ENCODE measurements around the gene ID3.

The ID3 gene

DNA sequence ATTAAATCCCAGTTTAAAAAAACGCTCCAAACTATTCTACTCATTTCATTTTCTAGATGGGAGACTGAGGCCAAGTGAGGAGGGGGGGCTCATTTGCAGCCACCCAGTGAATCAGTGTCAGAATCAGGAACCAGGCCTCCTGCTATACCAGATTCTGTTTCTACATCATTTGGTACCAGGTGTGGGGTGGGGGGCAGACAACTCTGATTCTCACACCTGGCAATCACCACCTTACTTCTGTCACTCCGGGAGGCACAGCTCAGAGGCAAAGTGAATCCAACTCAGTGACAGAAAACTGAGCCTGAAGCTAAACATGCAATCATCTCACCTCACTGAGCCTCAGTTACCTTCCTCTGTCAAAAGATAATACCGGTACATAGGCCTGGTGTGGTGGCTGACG is 23.5 kb upstream of the ID3 start:
- Histone ChIP-seq H3K36me3 (ENCODE audit: control insufficient read depth, low read depth, low read length) (no peaks in the 10 kb centered on the region), H3K4me3 (ENCODE audit: low read length) (no peak overlapping the region), H3K27ac (ENCODE audit: low read length) (no peak overlapping the region), H3K4me1 (ENCODE audit: control insufficient read depth, low read depth, low read length) (no peaks in the 10 kb centered on the region), H3K27me3 (ENCODE audit: control insufficient read depth, insufficient read depth, low read length) (no peaks in the 10 kb centered on the region), H3K9ac (ENCODE audit: low read length) (no peak overlapping the region), H3K9me3 (ENCODE audit: control insufficient read depth, low read depth, low read length) (no peaks in the 10 kb centered on the region)

DNA sequence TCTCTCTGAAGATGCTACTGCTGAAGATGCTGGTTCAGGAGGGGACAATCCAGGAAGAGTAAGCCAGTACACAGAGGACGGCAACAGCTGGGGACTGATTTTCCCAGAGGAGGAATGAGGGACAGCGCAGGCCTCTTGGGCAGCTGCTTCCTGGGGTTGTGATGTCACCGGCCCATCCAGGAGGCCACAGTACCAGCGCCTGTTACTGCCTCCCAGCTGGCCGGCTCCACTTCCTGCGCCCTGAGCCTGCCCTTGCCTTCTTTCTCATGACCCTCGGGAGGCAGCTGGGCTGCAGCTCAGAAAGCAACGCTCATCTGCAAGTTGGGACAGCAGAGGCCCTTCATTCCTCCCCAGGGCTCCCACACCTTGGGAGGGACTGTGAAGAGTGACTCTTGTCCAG is 21.9 kb upstream of the ID3 start:
- no peaks in the 10 kb centered on the region for H3K27me3 ChIP-seq (ENCODE audit: control insufficient read depth, insufficient read depth, low read length)
- H3K36me3 ChIP-seq (ENCODE audit: control insufficient read depth, low read depth, low read length), result no peaks in the 10 kb centered on the region
- H3K4me3 ChIP-seq (ENCODE audit: low read length), result no peak overlapping the region
- H3K9me3 ChIP-seq (ENCODE audit: control insufficient read depth, low read depth, low read length), result no peaks in the 10 kb centered on the region
- H3K9ac ChIP-seq (ENCODE audit: low read length), result no peak overlapping the region
- peaks cover 5% of the 10 kb centered on the region for H3K4me1 ChIP-seq (ENCODE audit: control insufficient read depth, low read depth, low read length)
- no peak overlapping the region for H3K27ac ChIP-seq (ENCODE audit: low read length)

DNA sequence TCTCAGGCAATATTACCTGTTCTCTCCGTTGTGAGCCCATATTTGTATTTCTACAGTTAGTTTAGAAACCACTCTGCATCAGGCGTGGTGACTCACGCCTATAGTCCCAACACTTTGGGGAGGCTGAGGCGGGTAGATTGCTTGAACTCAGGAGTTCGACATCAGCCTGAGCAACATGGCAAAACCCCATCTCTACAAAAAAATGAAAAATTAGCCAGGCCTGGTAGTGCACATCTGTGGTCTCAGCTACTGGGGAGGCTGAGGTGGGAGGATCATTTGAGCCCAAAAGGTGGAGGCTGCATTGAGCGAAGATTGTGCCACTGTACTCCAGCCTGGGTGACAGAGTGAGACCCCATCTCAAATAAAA is 19.7 kb upstream of the ID3 start:
- Histone ChIP-seq H3K36me3 (ENCODE audit: control insufficient read depth, low read depth, low read length) (no peaks in the 10 kb centered on the region), H3K27me3 (ENCODE audit: control insufficient read depth, insufficient read depth, low read length) (no peaks in the 10 kb centered on the region), H3K27ac (ENCODE audit: low read length) (no peak overlapping the region), H3K4me1 (ENCODE audit: control insufficient read depth, low read depth, low read length) (peaks cover 5% of the 10 kb centered on the region), H3K9ac (ENCODE audit: low read length) (no peak overlapping the region), H3K9me3 (ENCODE audit: control insufficient read depth, low read depth, low read length) (no peaks in the 10 kb centered on the region), H3K4me3 (ENCODE audit: low read length) (no peak overlapping the region)

DNA sequence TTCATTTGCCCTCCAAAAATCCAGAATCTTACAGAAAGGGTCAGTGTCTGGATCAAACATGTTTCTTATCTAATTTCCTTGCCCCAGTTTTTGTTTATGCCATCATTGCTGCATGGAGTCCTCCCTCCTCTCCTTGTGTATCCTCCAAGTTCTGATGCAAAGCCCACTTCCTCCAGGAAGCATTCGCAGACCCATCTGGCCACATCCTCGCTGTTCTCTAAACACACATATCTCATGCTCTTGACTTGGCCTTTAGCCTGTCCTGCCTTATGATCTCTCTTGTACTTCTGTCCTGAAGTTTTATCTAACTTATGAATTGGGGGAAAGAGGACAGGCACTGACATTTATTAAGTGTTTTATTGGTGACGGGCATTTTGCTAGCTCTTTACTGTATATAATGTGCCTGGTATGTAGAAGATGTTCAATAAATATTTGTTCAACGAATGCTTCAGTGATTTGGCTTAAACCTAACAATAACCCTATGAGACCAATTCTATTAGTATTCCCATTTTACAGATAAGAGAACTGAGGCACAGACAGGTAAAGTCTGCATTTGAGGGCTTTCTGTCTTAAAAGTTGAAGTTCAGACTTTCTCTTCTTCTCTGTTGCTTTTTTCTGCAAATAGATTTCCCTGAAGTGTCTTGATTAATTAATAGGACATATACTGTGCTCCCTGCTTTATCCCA is 19.2 kb upstream of the ID3 start:
- H3K4me1 ChIP-seq (ENCODE audit: control insufficient read depth, low read depth, low read length), result peaks cover 5% of the 10 kb centered on the region
- no peak overlapping the region for H3K9ac ChIP-seq (ENCODE audit: low read length)
- H3K36me3 ChIP-seq (ENCODE audit: control insufficient read depth, low read depth, low read length), result no peaks in the 10 kb centered on the region
- no peak overlapping the region for H3K27ac ChIP-seq (ENCODE audit: low read length)
- no peaks in the 10 kb centered on the region for H3K9me3 ChIP-seq (ENCODE audit: control insufficient read depth, low read depth, low read length)
- H3K27me3 ChIP-seq (ENCODE audit: control insufficient read depth, insufficient read depth, low read length), result no peaks in the 10 kb centered on the region
- H3K4me3 ChIP-seq (ENCODE audit: low read length), result no peak overlapping the region

DNA sequence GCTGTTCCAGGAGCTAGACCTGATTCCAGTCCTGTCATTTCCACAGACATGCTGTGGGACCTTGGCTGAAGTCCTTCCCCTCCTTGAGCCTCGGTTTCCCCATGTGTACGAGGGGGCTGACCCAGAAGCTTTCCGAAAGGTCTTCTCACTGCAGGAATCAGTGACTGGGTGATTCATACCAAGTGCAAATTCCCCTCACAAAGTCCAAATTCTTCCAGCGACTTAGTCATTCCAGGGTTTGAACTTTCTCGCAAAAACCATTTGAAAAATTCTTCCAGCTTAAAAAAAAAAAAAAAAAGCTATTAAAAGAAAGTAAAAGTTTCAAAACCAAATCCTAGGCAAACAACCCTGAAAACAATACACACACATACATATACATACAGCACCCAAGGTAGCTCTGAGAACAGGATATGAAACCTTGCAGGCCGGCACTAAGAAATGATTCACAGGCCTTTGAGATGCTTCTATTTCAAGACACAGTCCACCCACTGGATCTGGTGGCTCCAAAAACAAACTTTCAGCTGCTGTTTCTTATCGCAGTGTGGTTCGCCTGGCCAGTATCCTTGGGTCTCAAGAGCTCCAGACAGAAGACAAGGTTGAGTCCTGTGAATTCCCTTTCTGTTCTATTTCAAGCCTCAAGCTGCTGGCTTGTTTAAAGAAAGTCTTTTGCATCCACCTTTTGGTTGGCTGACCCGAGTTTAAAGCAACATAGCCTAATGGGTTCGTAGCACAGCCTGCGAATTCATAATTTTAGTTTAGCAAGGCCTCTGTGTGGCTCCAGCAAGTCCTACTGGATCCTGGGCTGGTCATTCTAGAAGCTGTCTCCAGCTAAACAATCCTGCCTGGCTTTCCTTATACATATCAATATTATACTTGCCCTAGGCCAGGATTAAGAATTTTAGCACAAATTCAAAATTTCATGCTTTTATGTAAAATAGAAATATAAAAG is 18.0 kb upstream of the ID3 start:
- H3K9me3 ChIP-seq (ENCODE audit: control insufficient read depth, low read depth, low read length), result no peaks in the 10 kb centered on the region
- H3K27me3 ChIP-seq (ENCODE audit: control insufficient read depth, insufficient read depth, low read length), result no peaks in the 10 kb centered on the region
- no peak overlapping the region for H3K4me3 ChIP-seq (ENCODE audit: low read length)
- peaks cover 5% of the 10 kb centered on the region for H3K4me1 ChIP-seq (ENCODE audit: control insufficient read depth, low read depth, low read length)
- no peak overlapping the region for H3K27ac ChIP-seq (ENCODE audit: low read length)
- no peaks in the 10 kb centered on the region for H3K36me3 ChIP-seq (ENCODE audit: control insufficient read depth, low read depth, low read length)
- H3K9ac ChIP-seq (ENCODE audit: low read length), result no peak overlapping the region

DNA sequence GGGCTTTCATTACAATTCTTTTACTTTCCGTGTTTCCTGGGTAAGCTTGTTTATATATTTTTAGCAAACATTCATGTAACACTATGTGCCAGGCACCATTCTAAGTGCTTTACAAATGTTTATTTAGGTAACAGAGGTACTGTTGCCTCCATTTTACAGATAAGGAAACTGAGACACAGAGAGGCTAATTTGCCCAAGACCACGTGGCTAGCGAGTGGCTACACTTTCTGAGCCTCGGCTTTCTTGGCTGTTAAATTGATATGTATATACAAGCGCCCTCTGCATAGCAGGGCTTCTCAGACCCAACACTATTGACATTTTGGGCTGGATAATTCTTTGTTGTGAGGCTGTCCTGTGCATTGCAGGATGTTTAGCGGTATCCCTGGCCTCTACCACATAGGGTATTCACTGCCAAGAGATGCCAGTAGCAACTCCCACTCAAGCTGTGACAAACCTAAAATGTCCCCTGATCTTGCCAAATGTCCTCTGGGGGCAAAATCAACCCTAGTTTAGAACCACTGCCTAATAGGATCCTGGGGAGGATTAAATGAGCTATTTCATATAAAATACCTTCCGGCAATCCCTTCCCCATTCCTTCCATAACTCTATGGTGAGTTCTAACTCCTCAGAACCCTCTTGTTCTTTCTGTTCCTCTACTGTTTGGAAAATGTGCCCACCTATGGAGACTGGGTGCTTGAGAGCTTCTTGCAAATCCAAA is 17.2 kb upstream of the ID3 start:
- Histone ChIP-seq H3K4me3 (ENCODE audit: low read length) (no peak overlapping the region), H3K27ac (ENCODE audit: low read length) (no peak overlapping the region), H3K9ac (ENCODE audit: low read length) (no peak overlapping the region)

DNA sequence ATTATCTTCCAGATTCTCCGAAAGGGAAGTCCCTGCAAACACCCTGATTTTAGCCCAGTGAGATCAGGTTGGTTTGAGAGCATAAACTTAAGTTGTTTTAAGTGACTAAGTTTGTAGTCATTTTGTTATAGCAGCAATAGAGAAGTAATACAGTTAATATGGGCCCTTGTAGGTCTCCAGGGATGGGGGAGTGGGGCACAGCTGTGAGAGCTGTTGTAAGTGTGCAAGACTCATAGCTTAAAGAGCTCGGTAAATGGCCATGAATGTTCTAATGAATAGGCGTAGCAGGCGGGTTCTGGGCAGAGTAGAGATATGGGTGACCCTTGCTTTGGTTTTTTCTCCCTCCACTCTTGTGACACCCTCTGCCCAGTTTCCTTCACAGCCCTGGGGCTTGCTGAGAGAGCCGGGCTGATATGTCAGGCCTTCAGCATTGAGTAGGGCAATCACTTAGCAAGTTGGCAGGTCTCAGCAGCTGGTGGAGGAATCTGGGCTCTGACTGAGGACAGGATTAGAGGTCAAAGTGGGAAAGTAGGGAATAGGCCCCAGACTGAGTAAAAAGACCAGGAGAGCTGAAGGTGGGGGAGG is 16.0 kb upstream of the ID3 start:
- Histone ChIP-seq H3K27ac (ENCODE audit: low read length) (no peak overlapping the region), H3K9me3 (ENCODE audit: control insufficient read depth, low read depth, low read length) (no peaks in the 10 kb centered on the region), H3K36me3 (ENCODE audit: control insufficient read depth, low read depth, low read length) (no peaks in the 10 kb centered on the region), H3K27me3 (ENCODE audit: control insufficient read depth, insufficient read depth, low read length) (no peaks in the 10 kb centered on the region), H3K9ac (ENCODE audit: low read length) (no peak overlapping the region), H3K4me3 (ENCODE audit: low read length) (no peak overlapping the region), H3K4me1 (ENCODE audit: control insufficient read depth, low read depth, low read length) (peaks cover 5% of the 10 kb centered on the region)

More for the DNA sequence above, 17.2 kb upstream of the ID3 start:
- Histone ChIP-seq H3K4me1 (ENCODE audit: control insufficient read depth, low read depth, low read length) (peaks cover 5% of the 10 kb centered on the region), H3K9me3 (ENCODE audit: control insufficient read depth, low read depth, low read length) (no peaks in the 10 kb centered on the region), H3K36me3 (ENCODE audit: control insufficient read depth, low read depth, low read length) (no peaks in the 10 kb centered on the region), H3K27me3 (ENCODE audit: control insufficient read depth, insufficient read depth, low read length) (no peaks in the 10 kb centered on the region)

DNA sequence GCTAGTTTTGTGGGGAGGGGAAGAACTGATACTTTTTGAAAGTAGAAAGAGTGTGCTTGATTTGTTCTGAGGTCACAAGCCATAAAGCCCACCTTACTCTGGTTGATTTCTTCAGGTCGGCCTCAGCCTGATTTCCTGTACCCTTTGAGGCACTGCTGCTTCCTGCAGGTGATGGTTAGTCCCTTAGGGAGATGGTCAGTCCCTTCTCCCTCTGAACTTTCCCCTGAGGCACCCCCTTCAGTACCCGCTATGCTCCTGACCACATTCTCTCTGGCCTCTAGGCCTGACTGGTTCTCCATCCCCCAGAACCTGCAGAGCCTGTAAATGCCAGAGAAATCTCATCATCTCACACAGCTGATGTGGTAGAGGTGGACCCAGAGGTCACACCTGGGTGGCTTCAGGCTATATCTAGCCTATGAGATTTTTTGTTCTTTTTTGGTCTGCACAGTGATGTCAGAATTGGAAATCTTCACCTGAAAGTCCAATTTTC is 15.0 kb upstream of the ID3 start:
- Histone ChIP-seq H3K36me3 (ENCODE audit: control insufficient read depth, low read depth, low read length) (no peaks in the 10 kb centered on the region), H3K4me3 (ENCODE audit: low read length) (no peak overlapping the region), H3K9me3 (ENCODE audit: control insufficient read depth, low read depth, low read length) (no peaks in the 10 kb centered on the region), H3K4me1 (ENCODE audit: control insufficient read depth, low read depth, low read length) (peaks cover 8% of the 10 kb centered on the region), H3K27me3 (ENCODE audit: control insufficient read depth, insufficient read depth, low read length) (no peaks in the 10 kb centered on the region), H3K9ac (ENCODE audit: low read length) (no peak overlapping the region), H3K27ac (ENCODE audit: low read length) (no peak overlapping the region)

DNA sequence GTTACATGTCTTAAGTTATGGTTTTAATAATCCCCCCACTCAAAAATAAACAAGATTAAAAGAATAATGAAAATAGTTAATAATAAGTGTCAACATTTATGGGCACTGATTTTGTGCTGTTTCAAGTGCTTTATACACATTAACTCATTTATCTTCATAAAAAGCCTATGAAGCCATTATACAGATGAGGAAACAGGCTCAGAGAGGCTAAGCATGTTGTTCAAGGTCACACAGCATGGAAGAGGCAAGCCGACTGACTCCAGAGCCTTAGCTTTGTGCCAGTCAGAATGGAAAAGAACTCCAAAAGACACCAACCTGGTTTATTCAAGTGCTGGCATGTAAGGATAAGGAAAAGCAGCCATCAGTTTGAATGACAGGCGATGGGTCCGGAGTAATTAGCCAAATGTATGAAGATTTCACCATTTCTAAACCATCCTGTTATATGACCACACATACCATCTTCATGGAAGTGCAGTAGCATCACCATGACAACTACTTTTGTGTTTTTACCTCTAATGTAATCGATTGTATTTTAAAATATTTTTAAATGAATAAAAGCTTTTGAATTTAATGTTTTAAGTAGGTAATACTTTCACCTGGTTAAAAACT is 14.4 kb upstream of the ID3 start:
- Histone ChIP-seq H3K36me3 (ENCODE audit: control insufficient read depth, low read depth, low read length) (no peaks in the 10 kb centered on the region), H3K9me3 (ENCODE audit: control insufficient read depth, low read depth, low read length) (no peaks in the 10 kb centered on the region), H3K27ac (ENCODE audit: low read length) (no peak overlapping the region), H3K4me1 (ENCODE audit: control insufficient read depth, low read depth, low read length) (peaks cover 15% of the 10 kb centered on the region), H3K9ac (ENCODE audit: low read length) (no peak overlapping the region), H3K4me3 (ENCODE audit: low read length) (no peak overlapping the region), H3K27me3 (ENCODE audit: control insufficient read depth, insufficient read depth, low read length) (no peaks in the 10 kb centered on the region)

DNA sequence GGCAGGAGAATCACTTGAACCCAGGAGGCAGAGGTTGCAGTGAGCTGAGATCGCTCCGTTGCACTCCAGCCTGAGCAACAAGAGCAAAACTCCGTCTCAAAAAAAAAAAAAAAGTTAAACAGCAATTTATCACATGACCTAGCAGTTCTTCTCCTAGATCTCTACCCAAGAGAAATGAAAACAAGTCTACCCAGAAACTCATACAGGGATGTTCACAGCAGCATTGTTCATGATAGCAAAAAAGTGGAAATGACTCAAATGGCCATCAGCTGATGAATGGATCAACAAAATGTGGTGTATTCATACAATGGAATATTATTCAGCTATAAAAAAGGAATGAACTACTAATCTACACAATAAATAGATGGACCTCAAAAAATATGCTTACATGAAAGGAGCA is 12.2 kb upstream of the ID3 start:
- Histone ChIP-seq H3K27me3 (ENCODE audit: control insufficient read depth, insufficient read depth, low read length) (no peaks in the 10 kb centered on the region), H3K4me3 (ENCODE audit: low read length) (no peak overlapping the region), H3K9me3 (ENCODE audit: control insufficient read depth, low read depth, low read length) (no peaks in the 10 kb centered on the region), H3K27ac (ENCODE audit: low read length) (no peak overlapping the region), H3K36me3 (ENCODE audit: control insufficient read depth, low read depth, low read length) (no peaks in the 10 kb centered on the region), H3K9ac (ENCODE audit: low read length) (no peak overlapping the region), H3K4me1 (ENCODE audit: control insufficient read depth, low read depth, low read length) (peaks cover 13% of the 10 kb centered on the region)
